SK-N-MC (cell line): ENCODE results near the gene ENG.

Experiments used
- FOXP2 ChIP-seq: optimal IDR thresholded peaks from 2 replicates; pipeline ENCODE3; 2011; ENCODE audit warnings: mild to moderate bottlenecking, moderate library complexity; ENCODE audit not compliant: insufficient read depth; ENCODE audit errors: extremely low read length, control extremely low read depth
- POLR2AphosphoS5 ChIP-seq: IDR thresholded peaks from 2 replicates; pipeline ENCODE4 v1.6.1; 2012; ENCODE audit warnings: mild to moderate bottlenecking, low read depth, low read length, borderline replicate concordance

- no peak for TF ChIP-seq POLR2AphosphoS5
- TF ChIP-seq FOXP2: no peak
These were observed 11.4 kb upstream of the ENG start for GRCh38 chr9:127865645-127866464.
